AML-193 (cell line): ENCODE data around the gene MTSS2.
A peak's percentile ranks its signal among the peaks of the same experiment; 100 is the strongest.

ENCODE experiments used
- DNase-seq, 2 experiments: peaks; one replicate each; lab custom pipeline; 2025; lab: John Stamatoyannopoulos, UW

MTSS2 gene, protein sequence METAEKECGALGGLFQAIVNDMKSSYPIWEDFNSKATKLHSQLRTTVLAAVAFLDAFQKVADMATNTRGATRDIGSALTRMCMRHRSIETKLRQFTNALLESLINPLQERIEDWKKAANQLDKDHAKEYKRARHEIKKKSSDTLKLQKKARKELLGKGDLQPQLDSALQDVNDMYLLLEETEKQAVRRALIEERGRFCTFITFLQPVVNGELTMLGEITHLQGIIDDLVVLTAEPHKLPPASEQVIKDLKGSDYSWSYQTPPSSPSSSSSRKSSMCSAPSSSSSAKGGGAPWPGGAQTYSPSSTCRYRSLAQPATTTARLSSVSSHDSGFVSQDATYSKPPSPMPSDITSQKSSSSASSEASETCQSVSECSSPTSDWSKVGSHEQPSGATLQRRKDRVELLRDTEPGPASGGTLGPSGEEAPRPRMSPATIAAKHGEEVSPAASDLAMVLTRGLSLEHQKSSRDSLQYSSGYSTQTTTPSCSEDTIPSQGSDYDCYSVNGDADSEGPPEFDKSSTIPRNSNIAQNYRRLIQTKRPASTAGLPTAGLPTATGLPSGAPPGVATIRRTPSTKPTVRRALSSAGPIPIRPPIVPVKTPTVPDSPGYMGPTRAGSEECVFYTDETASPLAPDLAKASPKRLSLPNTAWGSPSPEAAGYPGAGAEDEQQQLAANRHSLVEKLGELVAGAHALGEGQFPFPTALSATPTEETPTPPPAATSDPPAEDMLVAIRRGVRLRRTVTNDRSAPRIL

DNA sequence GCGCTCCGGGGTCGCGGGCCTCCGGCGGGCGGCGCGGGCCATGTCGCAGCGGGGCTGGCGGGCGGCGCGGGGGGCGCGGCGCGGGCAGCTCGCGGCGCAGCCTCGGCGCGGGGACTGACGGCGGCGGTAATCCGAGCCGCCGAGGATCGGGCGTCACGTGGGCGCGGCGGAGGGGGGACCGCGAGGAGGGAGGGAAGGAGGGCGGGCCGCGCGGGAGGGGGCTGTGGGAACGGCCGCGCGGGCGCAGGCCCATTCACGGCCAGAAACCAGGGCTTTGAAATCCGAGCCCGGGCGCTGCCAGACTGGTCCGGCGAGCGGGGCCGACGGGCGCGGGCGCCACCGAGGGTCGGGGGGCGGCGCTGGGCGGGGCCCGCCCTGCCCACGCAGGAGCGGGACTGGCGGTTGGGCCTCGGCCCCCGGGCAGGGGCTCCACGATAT lies at the start of gene MTSS2:
Gene MTSS2 (minus strand): TSS at position 116 of the 438 bp plus-strand sequence. CDS start 262 bp downstream, outside the sequence.
- no peak for DNase-seq

DNA sequence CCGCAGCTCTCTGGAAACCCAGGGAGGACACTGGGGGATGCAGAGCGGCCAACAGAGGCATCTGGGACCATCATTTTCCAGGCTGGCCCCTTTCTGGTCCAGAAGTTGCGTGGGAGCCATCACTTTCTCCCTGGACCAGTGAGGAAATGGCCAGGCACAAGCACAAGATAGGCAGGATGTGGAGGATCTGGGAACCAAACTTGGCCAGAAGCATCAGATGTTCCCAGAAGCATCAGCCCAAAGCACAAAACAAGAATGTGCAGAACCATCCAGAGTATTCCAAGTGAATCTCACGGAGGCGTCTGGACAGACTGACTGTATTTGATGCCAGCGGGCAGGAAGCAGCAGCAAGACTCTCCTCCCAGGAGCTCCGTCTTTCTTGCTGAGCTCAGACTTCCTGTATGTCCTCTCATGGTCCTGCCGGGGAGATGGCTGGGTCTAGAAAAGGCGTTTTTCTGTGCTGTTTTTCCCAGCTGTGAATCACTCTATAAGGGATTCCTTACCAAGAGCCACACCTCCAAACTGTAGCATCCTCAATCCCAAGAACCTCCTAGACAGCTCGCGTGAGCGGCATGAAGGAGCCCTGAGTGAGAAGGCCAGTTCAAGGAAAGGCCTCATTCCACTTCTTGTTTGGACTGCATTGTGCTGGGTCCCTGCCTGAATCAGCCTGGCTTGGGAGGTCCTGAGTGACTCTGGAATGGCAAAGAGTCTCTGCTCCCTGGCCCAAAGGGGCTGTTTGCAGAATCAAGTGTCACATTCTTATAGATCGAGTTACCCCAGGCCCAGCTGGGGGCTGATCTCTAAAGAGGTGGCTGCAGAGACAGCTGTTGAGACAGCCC lies 49.5 kb upstream of the MTSS2 start:
- DNase-seq = no peak

DNA sequence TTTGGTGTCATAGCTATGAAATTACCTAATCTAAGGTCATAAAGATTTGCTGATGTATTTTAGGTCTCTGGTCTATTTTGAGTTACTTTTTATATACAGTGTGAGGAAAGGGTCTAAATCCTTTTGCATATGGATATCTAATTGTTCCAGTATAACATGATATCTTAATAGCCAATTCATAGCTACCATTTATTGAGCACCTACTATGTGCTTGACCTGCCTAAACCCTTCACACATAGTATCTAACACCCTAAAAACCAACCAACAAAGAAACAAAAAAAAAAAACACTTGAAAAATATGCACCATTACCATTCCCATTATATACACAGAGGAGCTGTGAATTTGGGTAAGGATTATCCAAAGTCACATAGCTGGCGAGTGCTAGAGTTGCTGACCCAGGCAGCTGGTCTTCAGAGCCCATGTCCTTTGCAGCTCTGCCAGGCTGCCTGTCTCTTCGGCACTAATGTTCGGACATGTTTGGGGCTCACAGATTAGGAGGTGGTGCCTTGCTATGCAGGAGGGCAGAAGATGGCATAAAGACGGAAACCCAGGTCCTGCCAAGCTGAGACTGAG lies 48.8 kb upstream of the MTSS2 start:
- no peak for DNase-seq

DNA sequence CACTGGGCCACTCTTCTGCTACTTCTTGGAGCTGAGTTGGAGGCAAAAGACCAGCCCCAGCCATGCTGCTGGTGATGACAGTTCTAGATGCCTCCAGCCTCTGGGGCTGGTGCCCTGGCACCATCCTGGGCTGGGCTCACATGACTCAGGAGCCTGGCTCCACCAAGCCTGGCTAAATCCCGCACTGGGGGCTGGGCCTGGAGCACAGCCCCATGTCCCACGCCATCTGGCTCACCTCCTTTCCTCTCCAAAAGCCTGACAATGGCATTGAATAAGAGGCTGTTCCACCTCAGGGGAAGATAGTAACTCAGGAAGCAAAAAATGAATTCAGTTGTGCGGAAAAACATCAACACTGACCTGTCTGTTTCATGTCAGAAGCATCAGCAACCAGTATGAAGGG lies 45.1 kb upstream of the MTSS2 start:
- DNase-seq = no peak

DNA sequence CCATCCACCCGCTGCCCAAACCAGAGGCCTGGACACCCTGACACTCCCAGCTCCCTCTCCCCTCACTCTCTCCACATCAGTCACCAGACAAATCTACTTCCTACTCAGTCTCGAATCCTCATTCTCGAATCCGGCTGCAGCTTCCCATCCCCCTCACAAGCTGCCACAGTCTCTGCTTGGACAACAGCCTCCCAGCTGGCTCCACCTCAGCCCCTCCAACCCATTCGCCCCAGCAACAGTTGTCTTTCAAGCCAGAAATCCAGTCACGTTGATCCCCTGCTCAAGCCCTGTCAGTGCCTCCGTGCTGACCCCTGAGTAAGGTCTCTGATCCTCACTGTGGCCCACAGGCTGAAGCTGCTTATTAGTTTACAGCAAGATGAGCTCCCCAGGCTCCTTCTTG lies 44.2 kb upstream of the MTSS2 start:
- DNase-seq = no peak

DNA sequence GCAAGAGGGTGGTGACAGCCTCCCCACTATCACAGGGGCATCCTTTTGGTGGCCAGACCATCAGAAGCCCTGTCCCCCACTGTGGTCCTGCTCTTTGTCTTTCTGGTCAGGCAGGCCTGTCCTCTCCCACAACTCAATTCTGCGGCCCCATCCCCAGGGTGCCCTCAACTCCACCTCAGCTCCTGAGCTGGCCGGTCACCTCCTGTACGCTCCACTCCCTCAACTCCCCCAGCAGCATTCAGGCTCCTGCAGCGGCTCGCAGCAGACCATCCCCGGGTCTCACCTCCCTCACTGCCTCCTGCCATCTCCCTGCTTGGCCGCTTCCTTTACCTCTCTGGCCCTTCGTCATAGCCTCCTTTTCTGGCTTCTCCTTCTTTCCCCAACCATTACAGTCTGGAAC lies 43.4 kb upstream of the MTSS2 start:
- DNase-seq = no peak

DNA sequence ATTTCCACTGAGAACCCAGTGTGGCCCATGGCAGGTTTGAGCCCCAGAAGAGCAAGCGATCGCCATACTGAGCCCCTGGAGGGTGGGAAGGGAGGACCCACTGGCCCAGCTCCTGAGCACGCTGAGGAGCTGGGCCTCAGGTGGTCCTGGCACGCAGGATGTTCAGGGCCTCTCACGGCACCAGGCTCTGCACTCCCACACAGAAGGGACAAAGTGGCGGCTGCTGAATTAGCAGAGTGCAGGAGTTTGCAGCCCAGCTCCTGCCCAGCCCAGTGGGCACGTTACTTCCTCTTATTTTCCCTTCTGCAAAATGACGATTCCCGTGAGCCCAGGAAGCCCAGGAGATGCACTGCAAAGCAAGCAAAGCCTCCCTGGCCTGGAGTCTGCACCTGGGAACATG lies 42.3 kb upstream of the MTSS2 start:
- peak in 1 of 2 experiments; percentile 1 for DNase-seq

DNA sequence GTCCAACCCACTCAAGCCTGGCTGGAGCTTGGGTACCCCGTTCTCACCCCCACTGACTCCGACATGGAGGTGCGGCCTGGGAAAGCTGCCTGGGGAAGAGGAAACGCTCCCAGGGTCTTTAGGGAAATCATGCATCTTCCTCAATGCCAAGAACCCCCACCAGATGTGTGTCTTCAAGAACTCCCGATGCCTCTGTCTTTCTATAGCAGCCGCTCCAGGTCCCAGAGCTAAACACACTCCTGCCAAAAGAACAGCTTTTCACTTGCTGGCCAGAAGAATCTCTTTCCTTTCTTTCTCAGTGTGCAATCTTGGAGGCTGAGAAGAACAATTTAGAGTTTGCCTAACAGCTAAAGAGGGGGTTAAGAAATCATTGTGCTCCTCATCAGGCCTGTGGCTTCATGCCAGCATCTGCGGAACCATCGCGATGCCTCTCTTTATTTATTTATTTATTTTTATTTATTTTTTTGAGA lies 41.1 kb upstream of the MTSS2 start:
- no peak for DNase-seq

DNA sequence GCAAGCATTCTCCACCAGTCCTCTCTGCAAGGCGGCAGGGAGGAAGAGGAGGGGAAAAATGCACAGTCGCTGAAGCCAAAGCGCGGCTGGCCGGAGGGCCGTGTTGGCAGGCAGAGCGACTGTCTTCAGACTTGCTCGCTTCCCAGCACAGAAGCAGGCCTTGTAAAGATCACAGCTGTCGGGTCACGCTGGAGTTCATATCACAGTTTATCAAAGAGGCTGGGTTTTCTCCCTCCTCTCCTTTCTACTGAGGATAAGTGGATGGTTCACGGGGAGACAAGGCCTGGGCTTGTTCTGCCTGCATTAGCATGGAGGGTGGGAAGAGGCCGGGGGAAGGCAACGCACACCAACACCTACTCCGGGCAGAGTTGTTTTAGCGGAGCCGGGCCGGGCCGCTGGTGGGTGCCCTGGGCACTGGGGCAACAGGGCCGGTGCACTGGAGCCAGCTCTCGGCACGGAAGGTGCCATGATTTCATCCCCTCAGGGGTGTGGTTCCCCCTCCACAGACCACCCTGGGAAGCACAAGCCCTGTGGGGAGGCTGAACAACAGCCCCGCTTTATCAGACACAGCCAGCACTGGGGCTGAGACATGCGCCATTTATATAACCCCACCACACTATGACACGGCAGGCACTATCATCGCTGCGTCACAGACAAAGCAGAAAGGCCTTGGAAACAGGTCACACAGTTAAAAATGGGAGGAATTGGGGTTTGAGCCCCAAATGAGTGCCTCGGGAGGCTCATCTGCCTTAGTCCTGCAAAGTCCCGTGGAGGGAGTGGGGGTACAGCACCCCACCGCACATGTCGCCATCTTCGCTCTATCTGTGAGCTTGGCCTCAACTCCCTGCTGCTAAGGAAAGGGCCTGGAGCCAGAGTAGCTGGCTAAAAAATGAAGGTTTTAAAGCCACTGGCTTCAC lies 40.3 kb upstream of the MTSS2 start:
- DNase-seq = no peak

DNA sequence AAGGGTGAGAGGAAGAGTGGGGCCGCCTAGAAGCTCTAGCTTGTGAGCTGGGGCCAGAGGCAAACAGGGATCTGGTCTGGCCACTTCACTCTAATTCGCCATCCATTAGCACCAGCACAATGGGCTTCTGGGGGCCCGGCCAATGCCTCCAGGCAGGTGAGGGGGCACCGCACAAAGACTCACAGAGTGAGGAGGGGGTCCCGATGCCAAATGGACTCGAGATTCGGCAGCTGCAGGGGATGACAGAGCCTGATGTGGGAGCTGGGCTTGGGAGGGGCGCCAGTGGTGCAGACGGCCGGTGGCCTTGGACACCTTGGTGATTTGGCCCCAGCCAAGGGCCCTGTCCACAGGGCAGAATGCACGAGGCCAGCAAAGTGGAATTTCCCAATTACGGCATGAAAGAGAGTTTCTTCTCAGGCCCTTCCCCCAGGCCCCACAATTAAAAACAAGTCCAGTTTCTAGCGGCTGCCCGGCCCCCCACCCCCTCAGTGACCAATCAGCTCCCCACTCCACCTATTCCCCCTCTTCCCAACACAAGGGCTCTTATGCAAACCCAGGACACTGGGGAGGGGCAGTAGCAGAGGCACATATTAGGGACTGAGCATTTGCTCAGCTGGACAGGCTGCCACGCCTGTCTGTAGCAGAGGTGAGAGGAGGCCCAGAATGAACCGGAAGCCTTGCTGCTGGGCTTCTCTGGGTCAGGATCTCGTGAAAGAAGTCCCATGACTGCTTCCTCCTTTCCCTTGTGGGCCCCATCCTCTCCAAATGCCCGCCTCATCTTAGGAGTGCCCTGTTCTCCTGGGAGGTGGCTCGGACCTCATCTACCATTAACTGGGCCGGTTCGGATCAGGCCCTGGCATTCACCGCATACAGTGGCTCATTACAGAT lies 39.4 kb upstream of the MTSS2 start:
- DNase-seq = no peak

DNA sequence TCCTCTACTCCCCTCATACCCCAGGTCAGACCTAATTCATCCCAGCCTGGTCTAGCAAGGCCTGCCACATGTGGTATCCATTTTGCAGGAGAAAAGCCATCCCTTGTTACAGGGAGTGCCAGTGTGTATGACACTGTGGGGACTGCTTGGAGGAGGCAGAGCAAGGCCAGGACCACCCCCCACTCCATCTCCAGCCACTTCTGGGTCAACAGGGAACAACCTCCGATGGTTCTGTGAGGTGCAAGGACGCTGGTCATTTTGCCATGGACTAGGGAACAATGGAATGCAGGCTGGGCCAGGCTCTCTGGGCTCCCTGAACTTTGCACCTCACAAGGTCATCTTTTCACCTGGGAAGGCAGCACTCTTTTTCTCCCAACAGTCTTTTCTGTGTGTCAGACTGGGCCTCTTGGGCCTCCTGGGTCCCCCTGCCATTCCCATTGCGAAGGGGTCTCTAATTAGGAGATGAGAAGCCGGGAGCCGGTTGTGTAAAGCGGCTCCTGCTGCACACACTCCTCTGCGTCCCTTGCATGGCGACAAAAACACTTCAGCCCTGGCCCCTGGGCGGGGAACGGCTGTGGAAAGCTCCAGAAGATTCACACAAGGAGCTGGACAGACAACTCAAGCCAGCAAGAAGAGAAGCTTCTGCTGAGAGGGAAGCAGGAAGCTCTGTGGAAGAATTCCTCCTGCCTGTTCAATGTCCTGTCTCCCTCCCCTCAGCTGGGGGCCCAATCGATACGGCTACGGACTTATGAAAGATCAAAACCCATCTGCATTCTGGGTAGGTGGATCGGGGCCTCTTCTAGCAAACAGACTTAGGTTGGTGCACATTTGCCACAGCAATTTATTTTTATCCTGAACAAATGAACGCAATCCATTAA lies 38.5 kb upstream of the MTSS2 start:
- no peak for DNase-seq

DNA sequence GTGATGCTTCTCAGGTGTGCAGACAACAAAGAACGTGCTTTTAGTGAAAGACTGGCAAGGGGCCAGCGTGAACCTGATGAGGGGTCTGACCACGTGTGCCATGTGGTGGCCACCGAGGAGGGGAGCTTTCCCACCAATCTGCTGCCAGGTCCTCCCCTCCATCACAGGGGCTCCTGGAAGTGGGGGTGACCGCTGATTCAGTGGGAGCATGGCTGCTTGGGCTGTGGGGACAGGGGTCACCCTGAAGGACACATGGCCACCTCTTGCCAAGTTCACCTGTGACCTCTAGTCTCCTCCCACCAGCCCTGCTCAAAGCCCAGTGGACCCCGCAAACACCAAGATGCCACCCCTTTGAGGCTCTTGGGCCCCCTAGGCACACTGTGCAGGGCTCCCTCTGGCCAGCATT lies 37.9 kb upstream of the MTSS2 start:
- no peak for DNase-seq

DNA sequence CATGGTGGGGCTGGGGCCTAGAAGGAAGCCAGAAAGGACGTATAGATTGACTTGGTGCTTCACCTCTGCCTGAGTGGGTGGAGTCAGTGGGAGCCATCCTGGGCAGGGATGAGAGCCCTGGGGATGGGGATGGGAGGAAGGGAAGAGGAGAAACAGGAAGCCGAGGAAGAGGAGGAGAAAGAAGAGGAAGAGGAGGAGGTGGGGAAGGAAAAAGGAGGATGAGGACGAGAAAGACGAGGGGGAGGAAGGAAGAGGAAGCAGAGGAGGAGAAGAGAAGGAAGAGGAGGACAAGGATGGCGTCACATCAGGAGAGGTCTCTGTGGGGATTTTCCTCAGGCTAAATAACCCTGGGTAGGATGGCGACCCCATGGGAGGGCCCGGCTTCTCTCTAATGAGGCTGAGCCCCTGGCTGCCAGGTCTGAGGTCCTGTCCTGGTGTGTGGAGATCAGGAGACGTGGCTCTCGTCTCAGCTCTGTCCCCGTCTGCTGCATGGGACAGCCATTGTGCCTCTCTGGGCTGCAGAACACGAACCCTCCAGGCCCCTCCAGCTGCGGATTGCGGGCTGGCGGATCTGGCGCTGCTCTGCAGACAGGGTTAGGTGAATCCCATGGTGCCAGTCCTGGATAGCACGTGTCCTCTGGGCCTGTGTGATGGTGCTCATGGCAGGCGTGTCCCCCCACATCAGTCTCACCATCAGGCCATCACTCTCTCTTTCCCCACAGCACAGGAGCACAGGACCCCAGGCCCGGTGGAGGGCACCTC lies 35.5 kb upstream of the MTSS2 start:
- no peak for DNase-seq

DNA sequence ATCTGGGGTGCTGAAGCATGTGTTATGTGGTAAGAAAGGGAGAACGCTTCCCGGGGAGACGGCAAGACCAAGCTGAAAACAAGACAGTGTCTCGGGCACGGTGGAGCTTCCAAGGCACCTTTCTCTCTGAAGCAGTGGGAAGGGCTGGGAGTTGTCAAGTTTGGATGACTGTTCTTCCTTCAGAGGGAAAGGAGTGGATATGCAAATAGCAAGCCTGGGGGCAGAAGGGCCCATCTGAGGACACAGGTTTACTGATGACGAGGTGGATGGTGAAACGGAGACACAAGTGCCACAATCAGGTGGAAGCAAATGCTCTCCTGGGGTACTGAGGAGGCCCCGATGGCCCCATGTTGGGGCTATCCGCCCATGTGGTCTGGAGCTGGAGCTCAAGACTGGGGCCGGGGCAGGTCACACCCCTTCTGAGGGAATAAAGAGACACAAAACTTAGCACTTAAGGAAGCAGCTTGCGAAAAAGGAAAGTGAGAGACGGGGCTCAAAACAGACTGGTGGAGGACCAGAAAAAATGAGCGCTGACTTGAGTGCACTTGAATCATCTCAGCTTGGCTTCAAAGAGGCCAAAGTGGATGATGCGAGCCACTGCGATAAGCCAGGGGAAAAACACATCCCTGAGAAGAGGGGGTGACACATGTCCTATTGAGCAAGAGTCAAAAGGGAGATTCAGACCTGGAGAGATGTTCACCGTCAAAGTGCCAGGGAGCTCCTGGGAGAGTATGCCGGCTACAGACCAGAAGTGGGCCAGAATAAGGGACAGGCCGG lies 34.8 kb upstream of the MTSS2 start:
- no peak for DNase-seq

DNA sequence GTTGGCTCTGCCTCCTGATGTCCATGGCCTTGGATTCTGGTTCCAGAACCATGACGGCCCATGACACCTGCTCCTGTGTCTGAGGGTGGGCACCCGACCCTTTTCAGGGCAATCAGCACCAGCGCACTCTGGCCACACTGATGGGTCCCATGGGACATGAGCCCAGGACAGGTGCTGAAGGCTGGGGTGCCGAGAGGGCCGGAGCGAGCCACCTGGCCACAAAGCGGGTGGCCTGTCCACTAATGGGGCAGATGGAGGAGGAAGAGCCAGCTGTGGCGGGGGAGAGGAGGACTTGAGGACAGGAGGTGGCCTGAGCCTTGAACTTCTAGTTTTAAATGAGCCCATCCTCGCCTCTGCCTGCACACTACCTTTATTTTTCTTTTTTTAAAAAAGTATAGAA lies 31.2 kb upstream of the MTSS2 start:
- DNase-seq = no peak

DNA sequence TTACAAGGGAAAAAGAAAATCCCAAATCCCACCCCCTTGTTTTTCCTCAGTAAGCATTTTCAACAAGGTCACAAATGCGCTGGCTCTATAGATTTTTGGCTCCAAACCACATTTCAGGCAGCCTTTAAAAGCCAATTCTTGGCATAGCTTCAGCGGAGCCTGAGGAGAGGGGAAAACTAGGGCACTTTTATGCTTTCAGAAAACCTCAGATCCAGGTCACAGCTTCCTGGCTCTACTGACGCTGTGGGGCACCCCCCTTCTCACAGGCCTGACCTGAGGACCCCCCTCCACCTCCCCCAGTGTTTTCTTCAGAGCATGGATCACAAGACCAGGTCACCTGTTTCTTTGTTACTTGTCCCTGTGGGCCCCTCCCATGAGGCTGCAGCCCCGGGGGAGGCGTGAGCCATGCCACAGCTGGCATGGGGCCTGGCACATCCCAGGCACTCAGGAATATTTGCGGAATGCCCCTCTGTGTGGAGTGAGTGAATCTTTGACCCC lies 30.1 kb upstream of the MTSS2 start:
- no peak for DNase-seq
